GM21529 (cell line): Measurements from ENCODE around the gene SYT10.
"Not testable (repeated sequence)": the region's sequence is repeated elsewhere in the genome, so short reads cannot be mapped to it uniquely, and the experiment has no call there.

Experiments used
- ATAC-seq: cut with Tn5 transposase; IDR thresholded peaks from one replicate; pipeline ENCODE4 v1.9.1; 2021; ENCODE audit not compliant: unreplicated experiment

The SYT10 gene

GRCh38 chr12:33370318-33370717, 69.3 kb downstream of the SYT10 start:
- no peak for ATAC-seq

DNA sequence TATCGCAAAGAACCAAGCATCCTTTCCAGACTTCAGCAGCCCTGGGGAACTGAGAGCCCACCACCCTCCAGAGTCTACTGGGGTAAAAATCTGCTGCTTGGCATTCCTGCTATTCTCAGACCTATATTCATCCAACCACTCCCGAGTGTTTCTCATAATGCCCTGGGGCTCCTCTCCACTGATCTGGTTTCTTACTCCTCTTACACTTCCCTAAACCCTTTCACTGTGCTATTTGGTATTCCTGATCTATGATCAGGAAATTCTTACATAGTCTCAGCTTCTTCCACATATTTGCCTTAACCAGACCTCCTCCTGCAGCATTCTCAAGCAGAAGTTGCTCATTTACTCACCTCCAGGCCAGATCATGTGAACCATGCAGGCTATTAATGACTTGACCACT, 82.4 kb downstream of the SYT10 start:
- no peak for ATAC-seq

GRCh38 chr12:33349791-33350190, 89.8 kb downstream of the SYT10 start:
- no peak for ATAC-seq

DNA sequence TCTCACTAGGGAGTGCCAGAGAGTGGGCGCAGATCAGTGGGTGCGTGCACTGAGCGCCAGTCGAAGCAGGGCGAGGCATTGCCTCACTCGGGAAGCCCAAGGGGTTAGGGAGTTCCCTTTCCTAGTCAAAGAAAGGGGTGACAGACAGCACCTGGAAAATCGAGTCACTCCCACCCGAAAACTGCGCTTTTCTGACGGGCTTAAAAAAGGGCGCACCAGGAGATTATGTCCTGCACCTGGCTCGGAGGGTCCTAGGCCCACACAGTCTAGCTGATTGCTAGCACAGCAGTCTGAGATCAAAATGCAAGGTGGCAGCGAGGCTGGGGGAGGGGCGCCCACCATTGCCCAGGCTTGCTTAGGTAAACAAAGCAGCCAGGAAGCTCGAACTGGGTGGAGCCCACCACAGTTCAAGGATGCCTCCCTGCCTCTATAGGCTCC, 107.6 kb downstream of the SYT10 start:
- ATAC-seq = not testable (repeated sequence)

DNA sequence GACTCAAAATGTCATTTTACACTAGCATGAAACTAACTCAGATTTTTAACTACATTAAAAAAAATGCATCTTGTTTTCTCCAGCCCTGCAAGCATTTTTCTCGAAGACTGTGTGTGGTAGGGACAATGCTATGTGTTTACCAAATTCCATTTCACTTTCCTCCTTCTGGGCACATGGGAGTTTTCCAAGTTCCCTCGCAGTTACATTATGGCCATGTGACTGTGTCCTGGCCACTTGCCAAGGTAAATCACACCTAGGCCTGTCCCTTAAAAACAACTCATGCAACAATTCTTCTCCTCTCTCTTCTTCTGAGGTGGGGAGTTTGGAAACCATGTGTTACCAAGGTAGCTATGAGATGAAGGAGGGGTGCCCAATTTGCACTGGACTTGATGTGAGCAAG, 108.7 kb downstream of the SYT10 start:
- no peak for ATAC-seq
